Spleen (tissue), 11 donors: Measurements from ENCODE around the gene DYNC2I2. TPM values are rescaled to one million over a fixed set of nuclear protein-coding genes. Genes with fewer than 3 reads are reported as not detected.

Source experiments
- DNase-seq: peaks from one replicate; pipeline ENCODE4 v3.0.0-alpha.2; 2020
- H3K27ac ChIP-seq, 8 donors: fragments of 200-600 bp; sonication (generic) in 7 of 8; 1 replicate in 4 of 8; 2 replicates in 4 of 8; pipeline versions ENCODE4 v1.5.0 to v1.8.0; 2016 to 2021; ENCODE audit warnings: inconsistent platforms in 4 of 8, mild to moderate bottlenecking in 4 of 8, moderate library complexity in 1 of 8
- H3K27me3 ChIP-seq, 7 donors: fragments of 200-600 bp; sonication (generic) in 6 of 7; replicated peaks in 1 of 7; 1 replicate in 4 of 7; 2 replicates in 3 of 7; pipeline versions ENCODE4 v1.5.0 to v1.8.0; 2016 to 2021; ENCODE audit warnings: inconsistent platforms in 3 of 7, mild to moderate bottlenecking in 1 of 7
- H3K36me3 ChIP-seq, 6 donors: fragments of 200-600 bp; sonication (generic) in 5 of 6; 1 replicate in 4 of 6; 2 replicates in 2 of 6; pipeline versions ENCODE4 v1.5.0 to v1.8.0; 2016 to 2021; ENCODE audit warnings: inconsistent platforms in 2 of 6
- H3K4me1 ChIP-seq, 6 donors: fragments of 200-600 bp; sonication (generic) in 5 of 6; 1 replicate in 3 of 6; 2 replicates in 3 of 6; pipeline versions ENCODE4 v1.5.0 to v1.8.0; 2016 to 2021; ENCODE audit warnings: inconsistent platforms in 3 of 6
- H3K4me3 ChIP-seq, 8 donors: fragments of 200-600 bp; sonication (generic) in 7 of 8; 1 replicate in 4 of 8; 2 replicates in 4 of 8; pipeline versions ENCODE4 v1.5.0 to v1.8.0; 2016 to 2021; ENCODE audit warnings: inconsistent platforms in 4 of 8, mild to moderate bottlenecking in 4 of 8, moderate library complexity in 2 of 8
- H3K9me3 ChIP-seq, 8 donors: fragments of 200-600 bp; sonication (generic) in 7 of 8; 1 replicate in 4 of 8; 2 replicates in 4 of 8; pipeline versions ENCODE4 v1.5.0 to v1.8.0; 2016 to 2021; ENCODE audit warnings: inconsistent platforms in 4 of 8
- POLR2A ChIP-seq, 3 donors: fragments of 450-650 bp; IDR thresholded peaks; one replicate each; pipeline ENCODE4 v1.5.1; 2017; ENCODE audit warnings: antibody characterized with exemption in 3 of 3, mild to moderate bottlenecking in 1 of 3
- POLR2AphosphoS5 ChIP-seq, 3 donors: sonication (generic); formaldehyde crosslinking; IDR thresholded peaks; one replicate each; pipeline ENCODE4 v1.5.1; 2017; ENCODE audit warnings: antibody characterized with exemption in 3 of 3
- WGBS, 5 donors: extraction: QIAGEN DNeasy Blood & Tissue Kit in 3 of 5; methylation state at CpG; one replicate each; pipeline versions ENCODE4 v1.1.5 to v1.1.7; 2013 to 2018; 5-methylcytosine and 5-hydroxymethylcytosine counted together
- intact Hi-C: fragments of 100-400 bp; cut with DNase I; formaldehyde crosslinking; loops from one replicate; pipeline ENCODE4 v1.15.0; 2023; ENCODE audit warnings: low total_unique reads
- polyA plus RNA-seq, 3 donors: library from polyadenylated mRNA; stranded (reverse); fragments of 200-250 nt; gene quantifications; one replicate each; pipeline ENCODE4 v1.2.1, GENCODE V29; 2013
- total RNA-seq, 7 donors: library from RNA; depleted of rRNA in 3 of 7; stranded (reverse); fragments of >200 nt in 3 of 7; fragmentation: NEBNext Ultra II Directional in 4 of 7; extraction: Animal tissue kit (Norgen Biotek cat#: 25700) in 4 of 7; gene quantifications; one replicate each; pipeline versions ENCODE4 v1.1.0 to v1.2.1, GENCODE V29; 2016 to 2021
- TF ChIP-seq, protein P1 (sequence below), 11 experiments: fragments of 200-600 bp in 7 of 11; fragments of 450-650 bp in 4 of 11; sonication (generic) in 4 of 11; IDR thresholded peaks in 8 of 11; conservative IDR thresholded peaks in 3 of 11; 1 replicate in 7 of 11; 2 replicates in 4 of 11; pipeline versions ENCODE4 v1.4.0 to v1.8.0; 2016 to 2021; ENCODE audit warnings: antibody characterized with exemption in 11 of 11, inconsistent platforms in 4 of 11, mild to moderate bottlenecking in 1 of 11
- donor health status: healthy with polysubstance abuse.
- donor health status: DM: no; HTN: no; CAD: no; lungs with moderate emphysema.
- donor health status: DM: no; HTN: no; CAD: no.
- donor health status: Bipolar disorder and iron deficiency.
- donor health status: healthy.
- donor health status: DM: no; HTN: no; CAD: no.
- donor health status: DM: yes; HTN: yes; CAD: no.

The DYNC2I2 gene
- total and polyA plus RNA-seq, 10 donors: 19.0 to 61.6 (median 29.2) TPM

DNA sequence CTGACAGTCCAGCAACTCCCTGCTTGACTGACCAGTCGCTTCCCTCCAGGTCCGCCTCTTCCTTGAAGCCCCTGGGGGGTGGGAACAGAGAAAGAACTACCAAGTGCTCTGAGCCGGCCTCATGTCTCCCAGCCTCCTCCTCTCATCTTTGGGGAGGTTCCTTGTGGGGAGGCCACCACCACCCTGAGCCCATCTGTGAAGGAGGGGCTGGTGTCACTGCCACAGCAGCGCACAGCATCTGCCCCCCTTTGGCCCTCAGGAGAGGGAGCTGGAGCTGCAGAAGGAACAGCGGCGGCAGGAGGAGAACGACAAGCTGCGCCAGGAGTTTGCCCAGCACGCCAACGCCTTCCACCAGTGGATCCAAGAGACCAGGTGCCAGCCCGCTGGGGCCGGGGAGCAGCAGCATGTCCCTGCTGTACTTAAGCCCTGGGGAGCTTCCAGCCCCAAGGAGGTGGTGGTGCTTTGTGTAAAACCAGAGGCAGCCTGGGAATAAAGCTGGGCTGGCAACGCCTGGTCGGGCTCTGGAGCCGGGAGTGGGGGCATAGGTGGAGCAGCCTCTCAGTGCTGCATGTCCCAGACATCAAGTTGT is 29.4 kb downstream of the DYNC2I2 start:
- Histone ChIP-seq H3K27me3 (no peaks in the 10 kb centered on the region), H3K9me3 (no peaks in the 10 kb centered on the region), H3K36me3 (peaks cover 12 to 100% (median 99%) of the 10 kb centered on the region in 6 donors), H3K4me3 (no peak overlapping the region), H3K27ac (peak overlapping the region in 3 of 8 donors; percentile 48 to 67 (median 60)), H3K4me1 (peaks cover 0 to 47% (median 25%) of the 10 kb centered on the region in 6 donors)
- TF ChIP-seq POLR2AphosphoS5 (IDR thresholded peaks at IDR 0.05) (peak in 1 of 3 donors; percentile 39), POLR2A (IDR thresholded peaks at IDR 0.05) (no peak)
- TF ChIP-seq, protein P1, sequence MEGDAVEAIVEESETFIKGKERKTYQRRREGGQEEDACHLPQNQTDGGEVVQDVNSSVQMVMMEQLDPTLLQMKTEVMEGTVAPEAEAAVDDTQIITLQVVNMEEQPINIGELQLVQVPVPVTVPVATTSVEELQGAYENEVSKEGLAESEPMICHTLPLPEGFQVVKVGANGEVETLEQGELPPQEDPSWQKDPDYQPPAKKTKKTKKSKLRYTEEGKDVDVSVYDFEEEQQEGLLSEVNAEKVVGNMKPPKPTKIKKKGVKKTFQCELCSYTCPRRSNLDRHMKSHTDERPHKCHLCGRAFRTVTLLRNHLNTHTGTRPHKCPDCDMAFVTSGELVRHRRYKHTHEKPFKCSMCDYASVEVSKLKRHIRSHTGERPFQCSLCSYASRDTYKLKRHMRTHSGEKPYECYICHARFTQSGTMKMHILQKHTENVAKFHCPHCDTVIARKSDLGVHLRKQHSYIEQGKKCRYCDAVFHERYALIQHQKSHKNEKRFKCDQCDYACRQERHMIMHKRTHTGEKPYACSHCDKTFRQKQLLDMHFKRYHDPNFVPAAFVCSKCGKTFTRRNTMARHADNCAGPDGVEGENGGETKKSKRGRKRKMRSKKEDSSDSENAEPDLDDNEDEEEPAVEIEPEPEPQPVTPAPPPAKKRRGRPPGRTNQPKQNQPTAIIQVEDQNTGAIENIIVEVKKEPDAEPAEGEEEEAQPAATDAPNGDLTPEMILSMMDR (IDR thresholded peaks at IDR 0.05 in 8 of 11, conservative IDR thresholded peaks at IDR 0.05 in 3 of 11): no peak
- DNase-seq: peak; percentile 68
- intact Hi-C loops: no loop called here
- 91 to 97% (median 95%) methylated on average over 15 of the region's 15 CpGs for WGBS, 5 donors

DNA sequence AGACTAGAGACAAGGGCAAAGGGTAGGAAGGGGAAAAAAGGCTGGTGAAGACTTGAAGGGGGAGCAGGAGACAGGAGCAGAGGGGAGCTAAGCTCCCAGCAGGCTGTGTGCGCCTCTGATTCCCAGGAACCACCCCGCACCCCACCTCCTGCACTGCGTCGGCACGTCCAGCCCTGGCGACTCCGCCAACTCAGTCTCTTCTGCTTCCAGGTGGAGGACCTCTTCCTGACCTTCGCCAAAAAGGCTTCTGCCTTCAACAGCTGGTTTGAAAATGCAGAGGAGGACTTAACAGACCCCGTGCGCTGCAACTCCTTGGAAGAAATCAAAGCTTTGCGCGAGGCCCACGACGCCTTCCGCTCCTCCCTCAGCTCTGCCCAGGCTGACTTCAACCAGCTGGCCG is 30.5 kb downstream of the DYNC2I2 start:
- Histone ChIP-seq H3K27me3 (no peaks in the 10 kb centered on the region), H3K4me1 (peaks cover 0 to 47% (median 27%) of the 10 kb centered on the region in 6 donors), H3K27ac (peak overlapping the region in 6 of 8 donors; percentile 11 to 67 (median 52)), H3K36me3 (peaks cover 12 to 100% (median 99%) of the 10 kb centered on the region in 6 donors), H3K9me3 (no peaks in the 10 kb centered on the region), H3K4me3 (no peak overlapping the region)
- WGBS, 5 donors: 81 to 88% (median 84%) methylated on average over 16 of the region's 16 CpGs
- peak; percentile 47 for DNase-seq
- TF ChIP-seq, protein P1 (IDR thresholded peaks at IDR 0.05 in 8 of 11, conservative IDR thresholded peaks at IDR 0.05 in 3 of 11): no peak
- TF ChIP-seq POLR2AphosphoS5 (IDR thresholded peaks at IDR 0.05): peak in 1 of 3 donors; percentile 33
- intact Hi-C loops: no loop called here

DNA sequence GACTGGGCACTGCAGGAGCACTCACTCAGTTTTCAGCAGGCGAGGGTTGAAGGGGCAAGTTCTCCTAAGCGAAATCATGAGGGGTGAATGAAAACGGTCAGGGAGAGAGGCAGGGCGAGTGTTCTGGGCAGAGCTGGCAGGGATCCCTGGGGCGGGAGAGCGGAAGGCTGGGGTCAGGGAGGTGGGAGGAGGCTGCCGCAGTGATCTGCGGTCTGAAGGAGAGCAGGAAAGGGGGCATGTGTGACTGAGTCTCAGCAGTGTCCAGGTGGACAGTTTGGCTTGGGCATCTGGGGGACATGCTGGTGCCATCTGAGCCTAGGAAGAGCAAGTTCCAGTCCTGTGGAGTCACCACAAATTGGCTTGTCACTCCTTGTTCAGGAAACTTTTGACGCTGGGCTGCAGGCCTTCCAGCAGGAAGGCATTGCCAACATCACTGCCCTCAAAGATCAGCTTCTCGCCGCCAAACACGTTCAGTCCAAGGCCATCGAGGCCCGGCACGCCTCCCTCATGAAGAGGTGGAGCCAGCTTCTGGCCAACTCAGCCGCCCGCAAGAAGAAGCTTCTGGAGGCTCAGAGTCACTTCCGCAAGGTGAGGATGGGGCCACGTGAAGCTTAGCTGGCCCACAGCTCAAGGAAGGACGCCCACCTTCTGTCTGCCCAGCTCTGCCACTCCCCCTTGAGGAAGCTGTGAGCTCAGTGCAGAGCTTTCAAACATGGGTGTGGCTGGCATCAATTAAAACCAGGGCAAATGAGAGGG is 31.1 kb downstream of the DYNC2I2 start:
- Histone ChIP-seq H3K36me3 (peaks cover 12 to 100% (median 99%) of the 10 kb centered on the region in 6 donors), H3K9me3 (no peaks in the 10 kb centered on the region), H3K4me1 (peaks cover 0 to 47% (median 27%) of the 10 kb centered on the region in 6 donors), H3K27me3 (no peaks in the 10 kb centered on the region), H3K4me3 (no peak overlapping the region), H3K27ac (peak overlapping the region in 6 of 8 donors; percentile 11 to 67 (median 52))
- 64 to 84% (median 77%) methylated on average over 16 to 20 of the region's 20 CpGs for WGBS, 5 donors
- intact Hi-C loops: no loop called here
- DNase-seq: no peak
- TF ChIP-seq POLR2AphosphoS5 (IDR thresholded peaks at IDR 0.05): peak; percentile 52 to 67 (median 65)
- TF ChIP-seq, protein P1 (IDR thresholded peaks at IDR 0.05 in 8 of 11, conservative IDR thresholded peaks at IDR 0.05 in 3 of 11): no peak

DNA sequence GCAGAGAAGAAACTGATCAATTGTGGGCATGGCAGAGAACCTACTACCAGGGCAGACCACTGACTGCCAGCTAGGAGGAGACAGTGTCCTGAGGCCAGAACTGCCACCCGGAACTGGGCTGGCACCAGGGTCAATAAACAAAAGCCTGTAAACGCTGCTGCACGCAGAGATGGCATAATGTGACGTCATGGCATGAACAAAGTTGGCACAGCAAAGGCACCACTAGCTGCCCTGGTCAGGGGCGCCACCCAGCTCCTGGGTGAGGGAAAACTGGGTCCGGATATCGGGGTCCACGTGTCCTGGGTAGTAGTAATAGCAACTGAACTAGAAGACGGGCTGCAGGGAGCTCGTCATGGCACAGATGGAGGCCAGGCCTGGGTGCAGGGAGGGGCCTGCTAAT is 32.1 kb downstream of the DYNC2I2 start:
- Histone ChIP-seq H3K4me1 (peaks cover 0 to 47% (median 27%) of the 10 kb centered on the region in 6 donors), H3K36me3 (peaks cover 12 to 100% (median 99%) of the 10 kb centered on the region in 6 donors), H3K27ac (peak overlapping the region in 6 of 8 donors; percentile 11 to 67 (median 52)), H3K4me3 (no peak overlapping the region), H3K9me3 (no peaks in the 10 kb centered on the region), H3K27me3 (no peaks in the 10 kb centered on the region)
- WGBS, 5 donors: 88 to 92% (median 90%) methylated on average over 10 of the region's 10 CpGs
- DNase-seq: no peak
- intact Hi-C loops: no loop called here
- TF ChIP-seq POLR2AphosphoS5 (IDR thresholded peaks at IDR 0.05) (peak in 2 of 3 donors; percentile 4 to 16), POLR2A (IDR thresholded peaks at IDR 0.05) (no peak)
